ENCODE measurements around the gene DUSP21.

The DUSP21 gene

DNA sequence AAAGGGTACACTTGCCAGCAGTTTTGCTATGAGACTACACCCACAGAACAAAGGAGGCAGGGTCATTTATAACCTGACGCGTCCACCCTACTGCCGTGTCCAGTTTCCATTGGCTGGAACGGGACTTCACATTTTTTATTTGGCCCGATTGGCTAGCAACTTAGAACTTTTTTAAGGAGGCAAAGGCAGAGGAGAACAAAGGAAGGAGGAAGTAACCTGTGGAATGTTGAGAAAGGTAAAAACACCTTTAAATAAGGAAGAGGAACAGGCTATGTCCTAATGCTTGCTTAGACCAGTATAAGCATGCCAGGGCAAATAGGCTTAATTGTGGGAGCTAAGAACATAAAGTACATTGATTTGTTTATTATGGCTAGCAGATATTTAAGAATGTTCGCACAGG lies 47.8 kb downstream of the DUSP21 start:
- Histone ChIP-seq H3K27ac (ENCODE audit: low read length) (no peak overlapping the region), H3K4me1 (ENCODE audit: insufficient read depth, low read length) (no peaks in the 10 kb centered on the region), H3K9me3 (ENCODE audit: insufficient read depth, low read length, severe bottlenecking) (no peaks in the 10 kb centered on the region), H4K20me1 (ENCODE audit: insufficient read depth, low read length) (no peaks in the 10 kb centered on the region), H3K9ac (ENCODE audit: low read depth, low read length) (no peak overlapping the region), H3K79me2 (ENCODE audit: insufficient read depth, low read length) (peaks cover 95% of the 10 kb centered on the region), H3K27me3 (ENCODE audit: insufficient read depth, low read length, poor library complexity) (no peaks in the 10 kb centered on the region), H2AFZ (ENCODE audit: low read depth, low read length) (no peak overlapping the region), H3K36me3 (ENCODE audit: insufficient read depth, low read length) (no peaks in the 10 kb centered on the region), H3K4me2 (ENCODE audit: insufficient read depth, low read length) (no peak overlapping the region), H3K4me3 (ENCODE audit: low read depth in 1 of 2, low read length in 2 of 2) (no peak overlapping the region)
- ATAC-seq (ENCODE audit: insufficient read depth, low read depth) (no peak), DNase-seq (no peak)
- no peak for TF ChIP-seq EZH2 (IDR thresholded peaks at IDR 0.05; ENCODE audit: borderline replicate concordance, low read depth, low read length, severe bottlenecking)
- TF ChIP-seq, protein P1, sequence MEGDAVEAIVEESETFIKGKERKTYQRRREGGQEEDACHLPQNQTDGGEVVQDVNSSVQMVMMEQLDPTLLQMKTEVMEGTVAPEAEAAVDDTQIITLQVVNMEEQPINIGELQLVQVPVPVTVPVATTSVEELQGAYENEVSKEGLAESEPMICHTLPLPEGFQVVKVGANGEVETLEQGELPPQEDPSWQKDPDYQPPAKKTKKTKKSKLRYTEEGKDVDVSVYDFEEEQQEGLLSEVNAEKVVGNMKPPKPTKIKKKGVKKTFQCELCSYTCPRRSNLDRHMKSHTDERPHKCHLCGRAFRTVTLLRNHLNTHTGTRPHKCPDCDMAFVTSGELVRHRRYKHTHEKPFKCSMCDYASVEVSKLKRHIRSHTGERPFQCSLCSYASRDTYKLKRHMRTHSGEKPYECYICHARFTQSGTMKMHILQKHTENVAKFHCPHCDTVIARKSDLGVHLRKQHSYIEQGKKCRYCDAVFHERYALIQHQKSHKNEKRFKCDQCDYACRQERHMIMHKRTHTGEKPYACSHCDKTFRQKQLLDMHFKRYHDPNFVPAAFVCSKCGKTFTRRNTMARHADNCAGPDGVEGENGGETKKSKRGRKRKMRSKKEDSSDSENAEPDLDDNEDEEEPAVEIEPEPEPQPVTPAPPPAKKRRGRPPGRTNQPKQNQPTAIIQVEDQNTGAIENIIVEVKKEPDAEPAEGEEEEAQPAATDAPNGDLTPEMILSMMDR (IDR thresholded peaks at IDR 0.05; ENCODE audit: borderline replicate concordance, extremely low read depth, low read length, poor library complexity, severe bottlenecking), result no peak

Measured in DND-41 (cell line).